ENCODE measurements around the gene ABCA4.

DNA sequence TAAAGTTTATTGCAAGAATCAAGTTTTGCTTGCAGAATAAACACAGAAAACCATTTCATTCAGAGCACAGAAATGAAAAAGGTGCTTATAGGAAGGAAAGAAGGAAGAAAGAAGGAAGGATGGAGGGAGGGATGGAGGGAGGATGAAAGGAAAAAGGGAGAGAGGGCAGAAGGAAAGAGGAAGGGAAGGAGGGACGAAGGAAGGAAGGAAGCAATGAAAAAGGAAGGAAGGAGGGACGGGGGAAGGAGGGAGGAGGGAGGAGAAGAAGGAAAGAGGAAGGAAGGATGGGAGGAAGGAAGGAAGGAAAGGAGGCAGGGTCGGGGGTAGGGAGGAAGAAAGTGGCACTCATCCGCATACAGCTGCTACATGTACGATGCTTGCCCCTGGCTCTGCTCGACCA, 106.9 kb downstream of the ABCA4 start:
- TF ChIP-seq, protein P1, sequence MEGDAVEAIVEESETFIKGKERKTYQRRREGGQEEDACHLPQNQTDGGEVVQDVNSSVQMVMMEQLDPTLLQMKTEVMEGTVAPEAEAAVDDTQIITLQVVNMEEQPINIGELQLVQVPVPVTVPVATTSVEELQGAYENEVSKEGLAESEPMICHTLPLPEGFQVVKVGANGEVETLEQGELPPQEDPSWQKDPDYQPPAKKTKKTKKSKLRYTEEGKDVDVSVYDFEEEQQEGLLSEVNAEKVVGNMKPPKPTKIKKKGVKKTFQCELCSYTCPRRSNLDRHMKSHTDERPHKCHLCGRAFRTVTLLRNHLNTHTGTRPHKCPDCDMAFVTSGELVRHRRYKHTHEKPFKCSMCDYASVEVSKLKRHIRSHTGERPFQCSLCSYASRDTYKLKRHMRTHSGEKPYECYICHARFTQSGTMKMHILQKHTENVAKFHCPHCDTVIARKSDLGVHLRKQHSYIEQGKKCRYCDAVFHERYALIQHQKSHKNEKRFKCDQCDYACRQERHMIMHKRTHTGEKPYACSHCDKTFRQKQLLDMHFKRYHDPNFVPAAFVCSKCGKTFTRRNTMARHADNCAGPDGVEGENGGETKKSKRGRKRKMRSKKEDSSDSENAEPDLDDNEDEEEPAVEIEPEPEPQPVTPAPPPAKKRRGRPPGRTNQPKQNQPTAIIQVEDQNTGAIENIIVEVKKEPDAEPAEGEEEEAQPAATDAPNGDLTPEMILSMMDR (IDR thresholded peaks at IDR 0.05) = no peak
- no peak for TF ChIP-seq POLR2AphosphoS5 (IDR thresholded peaks at IDR 0.05)

All from esophagus muscularis mucosa (tissue), 3 donors.